GM18909 (cell line): ENCODE measurements around the gene ZDHHC7.

ENCODE experiments used
- ATAC-seq: cut with Tn5 transposase; IDR thresholded peaks from one replicate; pipeline ENCODE4 v1.9.1; 2021; ENCODE audit warnings: mild to moderate bottlenecking; ENCODE audit not compliant: unreplicated experiment, poor library complexity

The ZDHHC7 gene

GRCh38 chr16:84925092-84925772 is 86.1 kb downstream of the ZDHHC7 start:
- ATAC-seq = no peak

GRCh38 chr16:84924331-84925091 is 86.8 kb downstream of the ZDHHC7 start:
- ATAC-seq = no peak
